Islet precursor cell (in vitro differentiated cells): Measurements from ENCODE around the gene BMP4.

Source experiments
- DNase-seq: peaks from one replicate; pipeline ENCODE4 v3.0.0-alpha.2; 2018

BMP4 gene

GRCh38 chr14:53943751-53944083 is 12.9 kb downstream of the BMP4 start:
- DNase-seq = no peak

GRCh38 chr14:53942970-53943750 is 13.5 kb downstream of the BMP4 start:
- no peak for DNase-seq

GRCh38 chr14:53938136-53938837 is 18.3 kb downstream of the BMP4 start:
- DNase-seq = no peak

GRCh38 chr14:53934778-53935414 is 21.7 kb downstream of the BMP4 start:
- DNase-seq = no peak

GRCh38 chr14:53932966-53933365 is 23.7 kb downstream of the BMP4 start:
- no peak for DNase-seq

GRCh38 chr14:53929871-53930715 is 26.5 kb downstream of the BMP4 start:
- DNase-seq = peak; percentile 67

- DNase-seq = no peak
Measured at GRCh38 chr14:53927171-53927570, 29.5 kb downstream of the BMP4 start.

- no peak for DNase-seq
Measured at GRCh38 chr14:53925201-53925766, 31.3 kb downstream of the BMP4 start.

GRCh38 chr14:53924753-53925152 is 31.9 kb downstream of the BMP4 start:
- DNase-seq = no peak

GRCh38 chr14:53921027-53921426 is 35.6 kb downstream of the BMP4 start:
- no peak for DNase-seq

- DNase-seq = no peak
Measured at GRCh38 chr14:53916239-53916638, 40.4 kb downstream of the BMP4 start.

GRCh38 chr14:53915364-53916014 is 41.1 kb downstream of the BMP4 start:
- DNase-seq = no peak

GRCh38 chr14:53912021-53912420 is 44.6 kb downstream of the BMP4 start:
- no peak for DNase-seq

GRCh38 chr14:53908416-53908815 is 48.2 kb downstream of the BMP4 start:
- DNase-seq = no peak

- no peak for DNase-seq
Measured at GRCh38 chr14:53902307-53902706, 54.3 kb downstream of the BMP4 start.

GRCh38 chr14:53900499-53900898 is 56.1 kb downstream of the BMP4 start:
- DNase-seq = no peak
